ENCODE data around the gene ALDH1A3.

- TF ChIP-seq CTCF (IDR thresholded peaks at IDR 0.05), result no peak
- no peak for TF ChIP-seq EP300 (IDR thresholded peaks at IDR 0.05; ENCODE audit: low read depth)
- TF ChIP-seq POLR2A (IDR thresholded peaks at IDR 0.05), result no peak
- no peak for TF ChIP-seq POLR2AphosphoS5 (IDR thresholded peaks at IDR 0.05)
Observed at GRCh38 chr15:100911086-100911485, 31.5 kb downstream of the ALDH1A3 start.
